ENCODE data around the gene ABLIM3. TPM values are rescaled to one million over a fixed set of nuclear protein-coding genes. Genes with fewer than 3 reads are reported as not detected.

The ABLIM3 gene
- total RNA-seq, 1 donor from 2014 or later = 8.0 TPM

- Mint-ChIP-seq H3K4me1 (ENCODE audit: unreplicated experiment) (peaks cover 5% of the 10 kb centered on the region), H3K27ac (no peak overlapping the region), H3K27me3 (peaks cover 17% of the 10 kb centered on the region), H3K36me3 (no peaks in the 10 kb centered on the region), H3K9me3 (no peaks in the 10 kb centered on the region), H3K4me3 (no peak overlapping the region)
- peak; percentile 74 for TF ChIP-seq CTCF (conservative IDR thresholded peaks at IDR 0.05)
- DNase-seq (ENCODE audit: extremely low spot score, unreplicated experiment) = no peak
Measured at GRCh38 chr5:149228618-149229297, 87.5 kb downstream of the ABLIM3 start.

GRCh38 chr5:149229298-149229937, 88.1 kb downstream of the ABLIM3 start:
- H3K4me3 Mint-ChIP-seq = no peak overlapping the region
- DNase-seq (ENCODE audit: extremely low spot score, unreplicated experiment) = no peak
- H3K36me3 Mint-ChIP-seq = no peaks in the 10 kb centered on the region
- H3K27ac Mint-ChIP-seq = no peak overlapping the region
- H3K4me1 Mint-ChIP-seq (ENCODE audit: unreplicated experiment) = peaks cover 5% of the 10 kb centered on the region
- H3K27me3 Mint-ChIP-seq = peaks cover 24% of the 10 kb centered on the region
- no peaks in the 10 kb centered on the region for H3K9me3 Mint-ChIP-seq
- TF ChIP-seq CTCF (conservative IDR thresholded peaks at IDR 0.05) = peak; percentile 15

DNA sequence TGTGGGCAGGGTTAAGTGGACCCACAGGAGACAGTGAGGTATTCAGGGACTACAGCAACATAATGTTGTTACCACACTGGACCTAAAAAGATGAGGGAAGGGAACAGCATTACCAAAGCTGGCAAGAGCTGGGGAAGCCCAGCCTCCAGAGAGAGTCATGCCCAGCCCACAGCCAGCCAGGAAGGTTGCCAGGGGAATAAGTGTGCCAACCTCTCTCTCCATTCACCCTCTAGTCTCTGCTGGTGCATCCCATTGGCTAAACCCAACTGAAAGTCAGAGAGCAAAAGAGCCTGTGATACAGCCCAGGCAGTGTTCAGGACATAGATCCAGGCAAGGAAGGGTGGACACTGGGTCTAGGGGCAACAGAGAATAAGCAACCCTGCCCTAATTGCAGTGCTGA, 94.5 kb downstream of the ABLIM3 start:
- H3K9me3 Mint-ChIP-seq = no peaks in the 10 kb centered on the region
- TF ChIP-seq CTCF (conservative IDR thresholded peaks at IDR 0.05) = no peak
- no peak for DNase-seq (ENCODE audit: extremely low spot score, unreplicated experiment)
- peaks cover 66% of the 10 kb centered on the region for H3K27me3 Mint-ChIP-seq
- H3K4me3 Mint-ChIP-seq = no peak overlapping the region
- no peaks in the 10 kb centered on the region for H3K36me3 Mint-ChIP-seq
- no peaks in the 10 kb centered on the region for H3K4me1 Mint-ChIP-seq (ENCODE audit: unreplicated experiment)
- H3K27ac Mint-ChIP-seq = no peak overlapping the region

- Mint-ChIP-seq H3K27ac (no peak overlapping the region), H3K4me3 (no peak overlapping the region), H3K27me3 (peaks cover 74% of the 10 kb centered on the region), H3K36me3 (no peaks in the 10 kb centered on the region), H3K4me1 (ENCODE audit: unreplicated experiment) (no peaks in the 10 kb centered on the region), H3K9me3 (no peaks in the 10 kb centered on the region)
- TF ChIP-seq CTCF (conservative IDR thresholded peaks at IDR 0.05) = no peak
- DNase-seq (ENCODE audit: extremely low spot score, unreplicated experiment) = no peak
Measured at GRCh38 chr5:149237662-149238061, 96.4 kb downstream of the ABLIM3 start.

GRCh38 chr5:149238540-149238939, 97.2 kb downstream of the ABLIM3 start:
- no peak for TF ChIP-seq CTCF (conservative IDR thresholded peaks at IDR 0.05)
- Mint-ChIP-seq H3K4me1 (ENCODE audit: unreplicated experiment) (no peaks in the 10 kb centered on the region), H3K36me3 (no peaks in the 10 kb centered on the region), H3K4me3 (no peak overlapping the region), H3K27me3 (peaks cover 76% of the 10 kb centered on the region), H3K27ac (no peak overlapping the region), H3K9me3 (no peaks in the 10 kb centered on the region)
- no peak for DNase-seq (ENCODE audit: extremely low spot score, unreplicated experiment)
